WI38 (cell line): ENCODE data around the gene ASXL2.

ENCODE experiments used
- H3K4me3 ChIP-seq: 2 replicates; pipeline ENCODE4 v1.5.1; 2011; ENCODE audit warnings: low read depth, mild to moderate bottlenecking, control low read depth, low read length
- TF ChIP-seq, protein P1 (sequence below): IDR thresholded peaks from 2 replicates; pipeline ENCODE4 v1.5.1; 2012; ENCODE audit warnings: low read depth, mild to moderate bottlenecking, control low read depth, low read length

ASXL2 gene

DNA sequence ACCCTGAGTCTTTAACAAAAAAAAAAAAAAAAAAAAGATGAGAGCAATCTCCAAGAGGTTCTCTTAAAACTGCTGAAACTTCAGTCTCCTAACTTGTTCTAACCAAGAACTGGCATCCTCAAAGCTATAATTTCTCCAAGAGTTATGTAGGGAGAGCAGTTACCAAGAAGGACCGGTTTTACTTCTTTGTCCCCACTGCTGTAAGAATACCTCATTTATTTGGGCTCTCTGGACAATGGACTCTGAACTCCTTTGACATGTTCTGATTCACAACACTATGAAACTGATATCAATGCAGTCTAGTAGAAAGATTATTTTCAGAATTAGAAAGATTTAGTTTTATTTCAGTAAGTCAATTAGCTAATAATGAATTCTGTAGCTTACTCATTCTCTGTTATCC is 120.4 kb downstream of the ASXL2 start:
- TF ChIP-seq, protein P1, sequence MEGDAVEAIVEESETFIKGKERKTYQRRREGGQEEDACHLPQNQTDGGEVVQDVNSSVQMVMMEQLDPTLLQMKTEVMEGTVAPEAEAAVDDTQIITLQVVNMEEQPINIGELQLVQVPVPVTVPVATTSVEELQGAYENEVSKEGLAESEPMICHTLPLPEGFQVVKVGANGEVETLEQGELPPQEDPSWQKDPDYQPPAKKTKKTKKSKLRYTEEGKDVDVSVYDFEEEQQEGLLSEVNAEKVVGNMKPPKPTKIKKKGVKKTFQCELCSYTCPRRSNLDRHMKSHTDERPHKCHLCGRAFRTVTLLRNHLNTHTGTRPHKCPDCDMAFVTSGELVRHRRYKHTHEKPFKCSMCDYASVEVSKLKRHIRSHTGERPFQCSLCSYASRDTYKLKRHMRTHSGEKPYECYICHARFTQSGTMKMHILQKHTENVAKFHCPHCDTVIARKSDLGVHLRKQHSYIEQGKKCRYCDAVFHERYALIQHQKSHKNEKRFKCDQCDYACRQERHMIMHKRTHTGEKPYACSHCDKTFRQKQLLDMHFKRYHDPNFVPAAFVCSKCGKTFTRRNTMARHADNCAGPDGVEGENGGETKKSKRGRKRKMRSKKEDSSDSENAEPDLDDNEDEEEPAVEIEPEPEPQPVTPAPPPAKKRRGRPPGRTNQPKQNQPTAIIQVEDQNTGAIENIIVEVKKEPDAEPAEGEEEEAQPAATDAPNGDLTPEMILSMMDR, result no peak

DNA sequence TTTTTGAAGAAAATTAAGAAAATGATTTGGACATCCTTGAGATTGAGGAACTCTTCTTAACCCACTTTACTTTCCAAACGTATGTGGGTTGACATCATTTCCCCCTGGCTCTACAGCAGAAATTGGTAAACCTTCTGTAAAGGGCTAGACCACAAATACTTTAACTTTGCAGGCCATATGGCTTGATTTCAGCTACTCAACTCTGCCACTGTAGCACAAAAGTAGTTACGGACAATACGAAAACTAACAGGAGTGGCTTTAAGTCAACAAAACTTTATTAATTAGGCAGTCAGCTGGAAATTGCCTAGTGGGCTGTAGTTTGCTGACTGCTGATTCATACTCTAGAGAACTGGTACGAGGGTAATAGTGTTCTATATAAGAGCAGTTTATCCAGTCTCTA is 121.8 kb downstream of the ASXL2 start:
- no peak overlapping the region for H3K4me3 ChIP-seq
- TF ChIP-seq, protein P1, result no peak

More for the DNA sequence above, 120.4 kb downstream of the ASXL2 start:
- no peak overlapping the region for H3K4me3 ChIP-seq

DNA sequence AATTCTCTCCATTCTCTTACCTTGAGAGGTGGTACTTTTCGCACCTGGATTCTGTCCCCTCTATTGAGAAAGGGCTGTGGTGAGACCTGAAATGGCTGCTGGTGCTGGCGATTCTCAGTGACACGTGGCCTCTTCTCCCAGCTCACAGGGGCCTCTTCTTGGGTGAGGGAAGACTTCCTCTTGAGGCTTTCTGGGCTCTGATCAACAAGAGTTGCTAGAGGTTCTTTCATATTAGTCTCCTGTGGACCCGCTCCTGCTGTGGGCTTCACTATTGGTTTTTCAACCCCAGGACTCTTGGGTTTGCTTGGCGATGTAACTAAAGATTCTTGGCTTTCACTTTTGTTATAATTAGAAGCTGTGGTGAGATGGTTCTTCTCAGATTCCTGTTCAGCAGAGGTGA is 128.6 kb downstream of the ASXL2 start:
- TF ChIP-seq, protein P1, result no peak
- no peak overlapping the region for H3K4me3 ChIP-seq

DNA sequence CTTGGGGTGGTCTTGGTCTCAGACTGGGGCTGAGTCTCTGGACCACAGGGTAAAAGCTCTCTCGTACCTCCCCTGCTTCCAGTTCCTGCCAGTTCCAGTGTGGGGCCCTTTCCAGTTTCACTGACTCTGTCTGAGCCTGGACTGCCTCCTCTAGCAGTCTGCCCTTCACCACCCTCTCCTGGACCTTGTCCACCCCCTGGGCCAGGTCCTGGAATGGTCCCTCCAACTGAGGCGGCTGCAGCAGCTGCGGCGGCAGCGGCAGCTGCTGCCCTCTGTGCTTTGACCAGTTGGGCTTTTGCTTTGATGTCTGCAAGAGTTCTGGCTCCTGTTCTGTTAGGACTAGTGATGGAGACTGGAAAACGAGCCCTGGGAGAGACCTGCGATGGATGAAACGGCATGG is 134.2 kb downstream of the ASXL2 start:
- no peak overlapping the region for H3K4me3 ChIP-seq
- TF ChIP-seq, protein P1, result no peak

DNA sequence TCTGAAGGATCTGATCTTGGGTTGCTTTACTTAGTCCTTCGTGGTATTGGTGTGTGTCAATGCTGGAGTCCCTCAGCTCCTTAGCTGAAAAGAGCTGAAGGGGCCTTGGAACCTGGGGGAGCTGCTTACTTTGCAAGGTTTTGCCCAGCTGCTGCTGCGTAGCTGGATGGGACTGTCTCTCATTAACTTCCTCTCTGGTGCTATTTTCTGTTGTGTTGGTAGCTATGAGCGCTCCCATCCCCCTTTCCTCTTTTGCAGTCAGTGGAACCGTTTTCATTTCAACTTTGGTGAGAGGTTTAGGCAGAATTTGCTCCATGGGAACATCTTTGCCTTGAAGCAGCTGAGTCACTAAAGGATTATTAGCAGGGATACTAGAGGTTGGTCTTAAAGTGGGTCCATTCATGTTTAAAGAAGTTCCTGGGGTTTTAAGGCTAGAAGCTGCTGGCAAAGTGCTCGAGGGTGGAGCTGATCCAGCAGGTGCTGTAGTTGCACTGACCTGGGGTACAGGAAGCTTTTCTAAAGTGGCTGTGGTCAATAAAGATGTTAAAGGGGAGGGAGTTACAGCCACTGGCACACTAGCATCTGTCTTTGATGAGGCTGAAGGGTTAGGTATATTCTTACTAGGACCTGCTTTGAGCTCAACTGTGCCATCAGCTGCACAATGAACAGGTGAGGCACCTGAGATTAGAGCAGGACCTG is 135.0 kb downstream of the ASXL2 start:
- H3K4me3 ChIP-seq, result no peak overlapping the region
- TF ChIP-seq, protein P1, result no peak

DNA sequence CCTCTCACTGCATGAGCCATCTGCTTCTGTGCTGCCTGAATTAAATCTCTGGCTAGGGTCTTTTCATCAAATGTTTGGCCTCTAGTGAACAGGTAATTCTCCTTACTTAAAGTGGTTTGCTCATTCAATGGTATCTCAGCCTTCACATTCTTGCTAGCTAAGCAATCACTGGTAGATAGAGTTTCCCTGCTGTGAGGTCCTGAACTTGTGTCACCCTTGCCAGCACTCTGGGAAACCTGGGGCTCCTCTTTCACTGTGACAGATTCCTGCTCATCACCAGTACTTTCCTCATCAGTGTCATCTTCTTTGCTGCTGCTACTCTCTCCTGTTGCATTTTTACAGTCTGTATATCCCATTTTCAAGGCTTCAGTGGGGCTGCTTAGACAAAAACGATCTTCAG is 135.8 kb downstream of the ASXL2 start:
- H3K4me3 ChIP-seq, result no peak overlapping the region

DNA sequence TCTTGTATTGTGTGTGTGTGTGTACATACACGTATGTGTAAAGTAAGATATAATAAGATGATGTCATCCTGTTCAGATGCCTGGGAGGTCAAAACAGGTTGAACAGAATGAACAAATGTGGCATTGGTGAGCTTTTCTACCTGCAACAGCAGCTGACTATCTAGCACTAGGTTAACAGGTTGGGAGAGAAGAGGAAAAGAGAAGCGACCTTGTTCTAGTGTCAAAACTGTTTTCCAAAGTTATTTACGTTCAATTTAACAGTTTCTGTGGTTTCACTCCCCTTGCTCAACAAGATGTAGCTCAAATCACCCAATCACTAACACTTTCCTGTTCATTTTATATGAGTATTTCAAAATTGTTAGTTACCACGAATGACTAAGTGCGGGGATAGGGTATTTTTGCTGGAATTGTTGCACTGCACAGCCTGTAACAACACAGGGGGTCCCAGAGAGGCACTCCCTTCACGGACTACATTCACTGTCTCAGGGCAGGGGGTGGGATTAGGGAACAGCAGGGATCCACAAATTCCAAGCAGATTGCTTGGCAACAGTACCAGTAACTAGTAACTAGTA is 137.4 kb downstream of the ASXL2 start:
- no peak overlapping the region for H3K4me3 ChIP-seq
- TF ChIP-seq, protein P1, result no peak

More for the DNA sequence above, 135.8 kb downstream of the ASXL2 start:
- TF ChIP-seq, protein P1, result no peak
